ENCODE data around the gene BCS1L. TPM values are rescaled to one million over a fixed set of nuclear protein-coding genes. Genes with fewer than 3 reads are reported as not detected.

Gene BCS1L
- total RNA-seq, 1 donor from 2014 or later, result 39.0 TPM

- peaks cover 14% of the 10 kb centered on the region for H3K4me1 Mint-ChIP-seq (ENCODE audit: unreplicated experiment)
- no peak for DNase-seq (ENCODE audit: low spot score)
- TF ChIP-seq CTCF (IDR thresholded peaks at IDR 0.05; ENCODE audit: unreplicated experiment), result no peak
- peaks cover 7% of the 10 kb centered on the region for H3K27me3 Mint-ChIP-seq (ENCODE audit: unreplicated experiment)
- H3K27ac Mint-ChIP-seq (ENCODE audit: unreplicated experiment), result peak overlapping the region; percentile 78
- H3K36me3 Mint-ChIP-seq (ENCODE audit: low read depth, unreplicated experiment), result peaks cover 4% of the 10 kb centered on the region
- no peaks in the 10 kb centered on the region for H3K9me3 Mint-ChIP-seq (ENCODE audit: unreplicated experiment)
- H3K4me3 Mint-ChIP-seq (ENCODE audit: unreplicated experiment), result peak overlapping the region; percentile 97
Observed at GRCh38 chr2:218710334-218710686, 50.8 kb downstream of the BCS1L start.

- peaks cover 7% of the 10 kb centered on the region for H3K27me3 Mint-ChIP-seq (ENCODE audit: unreplicated experiment)
- H3K4me3 Mint-ChIP-seq (ENCODE audit: unreplicated experiment), result peak within 1 kb of the TSS; percentile 97
- H3K4me1 Mint-ChIP-seq (ENCODE audit: unreplicated experiment), result peaks cover 14% of the 10 kb centered on the region
- TF ChIP-seq CTCF (IDR thresholded peaks at IDR 0.05; ENCODE audit: unreplicated experiment), result peak; percentile 78
- peak; percentile 99 for DNase-seq (ENCODE audit: low spot score)
- no peaks in the 10 kb centered on the region for H3K9me3 Mint-ChIP-seq (ENCODE audit: unreplicated experiment)
- peaks cover 4% of the 10 kb centered on the region for H3K36me3 Mint-ChIP-seq (ENCODE audit: low read depth, unreplicated experiment)
- H3K27ac Mint-ChIP-seq (ENCODE audit: unreplicated experiment), result peak within 1 kb of the TSS; percentile 96
Observed at GRCh38 chr2:218710687-218711549, 51.4 kb downstream of the BCS1L start, which contains the start of gene TTLL4. TSS of gene TTLL4 (plus strand) at chr2:218710835. CDS start at chr2:218737677, 26,842 bp downstream.

- peaks cover 4% of the 10 kb centered on the region for H3K36me3 Mint-ChIP-seq (ENCODE audit: low read depth, unreplicated experiment)
Observed at GRCh38 chr2:218711550-218711929, 52.1 kb downstream of the BCS1L start.

More at GRCh38 chr2:218711550-218711929, 52.1 kb downstream of the BCS1L start:
- Mint-ChIP-seq H3K4me3 (ENCODE audit: unreplicated experiment) (peak overlapping the region; percentile 97), H3K9me3 (ENCODE audit: unreplicated experiment) (no peaks in the 10 kb centered on the region), H3K4me1 (ENCODE audit: unreplicated experiment) (peaks cover 14% of the 10 kb centered on the region), H3K27ac (ENCODE audit: unreplicated experiment) (peak overlapping the region; percentile 96), H3K27me3 (ENCODE audit: unreplicated experiment) (peaks cover 7% of the 10 kb centered on the region)
- no peak for TF ChIP-seq CTCF (IDR thresholded peaks at IDR 0.05; ENCODE audit: unreplicated experiment)
- DNase-seq (ENCODE audit: low spot score), result no peak

Other genes starting within 250 kb of the BCS1L start
- 0.44 TPM for gene VIL1, start 240.6 kb upstream of the BCS1L start, total RNA-seq (ENCODE audit: unreplicated experiment)
- 16.1 TPM for gene USP37, start 91.3 kb upstream of the BCS1L start, total RNA-seq (ENCODE audit: unreplicated experiment)
- 56.1 TPM for gene CNOT9, start 90.8 kb upstream of the BCS1L start, total RNA-seq (ENCODE audit: unreplicated experiment)
- 90.2 TPM for gene PLCD4, start 51.8 kb upstream of the BCS1L start, total RNA-seq (ENCODE audit: unreplicated experiment)
- 26.6 TPM for gene ZNF142, start 60 bp upstream of the BCS1L start, total RNA-seq (ENCODE audit: unreplicated experiment)
- 41.7 TPM for gene RNF25, start 12.3 kb downstream of the BCS1L start, total RNA-seq (ENCODE audit: unreplicated experiment)
- gene STK36, start 12.4 kb downstream of the BCS1L start, total RNA-seq (ENCODE audit: unreplicated experiment), result 75.1 TPM
- gene TTLL4, start 51.2 kb downstream of the BCS1L start, total RNA-seq (ENCODE audit: unreplicated experiment), result 47.3 TPM
- 9.0 TPM for gene CYP27A1, start 122.5 kb downstream of the BCS1L start, total RNA-seq (ENCODE audit: unreplicated experiment)
- gene PRKAG3, start 172.1 kb downstream of the BCS1L start, total RNA-seq (ENCODE audit: unreplicated experiment), result not detected
- not detected for gene WNT6, start 200.1 kb downstream of the BCS1L start, total RNA-seq (ENCODE audit: unreplicated experiment)
- not detected for gene WNT10A, start 221.2 kb downstream of the BCS1L start, total RNA-seq (ENCODE audit: unreplicated experiment)

All from endothelial cell (in vitro differentiated cells).